NCI-H524 treated with DMSO at 0.1 percent for 48 hours (cell line): ENCODE results near the gene CLCN7.

Experiments used
- DNase-seq: peaks from one replicate; lab custom pipeline; 2025; lab: John Stamatoyannopoulos, UW

Gene CLCN7

DNA sequence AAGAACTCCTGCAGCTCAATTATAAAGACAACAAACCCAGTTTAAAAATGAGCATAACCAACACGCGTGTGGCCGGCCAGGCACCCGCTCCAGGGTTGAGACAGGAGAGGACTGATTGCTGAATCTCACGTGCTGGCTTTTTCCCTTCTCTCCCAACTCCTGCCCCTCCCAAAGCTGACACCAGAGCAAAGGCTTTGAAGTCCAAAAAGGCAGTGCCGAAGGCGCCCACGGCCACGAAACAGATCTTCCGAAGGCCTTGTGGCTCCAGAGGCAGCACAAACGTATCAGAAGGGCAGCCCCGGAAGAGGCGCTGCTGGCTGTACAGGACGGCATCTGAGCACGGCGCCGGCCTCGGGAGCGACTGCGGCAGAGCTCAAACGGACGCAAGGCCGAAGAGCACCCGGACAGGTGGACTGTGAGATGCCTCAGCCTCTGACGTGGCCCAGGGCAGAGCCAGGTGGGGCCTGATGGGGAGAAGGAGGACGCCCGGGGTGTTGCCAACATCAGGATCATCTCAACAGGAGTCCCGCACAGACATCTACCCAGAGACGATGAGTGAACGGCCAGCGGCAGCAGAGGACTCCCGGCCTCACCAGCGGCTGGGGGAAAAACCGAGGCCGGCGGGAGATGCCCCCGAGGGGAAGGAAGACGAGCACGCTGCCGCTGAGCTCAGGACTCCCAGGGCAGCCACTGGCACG lies 10.5 kb downstream of the CLCN7 start:
- DNase-seq = no peak

DNA sequence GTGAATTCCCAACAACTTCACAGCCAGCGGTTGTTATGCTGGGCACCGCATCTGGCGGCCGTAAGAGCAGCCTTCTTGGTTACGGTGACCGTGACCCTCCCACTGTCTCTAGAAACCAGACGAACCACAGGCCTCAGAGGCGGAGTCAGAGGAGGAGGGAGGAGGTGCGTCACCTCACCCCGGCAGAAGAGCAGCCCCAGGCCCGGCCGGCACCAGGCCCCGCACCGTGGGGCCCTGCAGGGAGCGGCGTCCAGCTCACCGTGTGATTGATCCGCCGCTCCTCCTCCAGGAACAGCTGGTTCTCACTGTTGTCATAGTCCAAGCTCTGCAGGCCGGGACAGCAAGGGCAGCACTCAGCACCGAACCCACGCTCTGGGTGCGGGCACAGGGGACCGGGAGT lies 13.7 kb downstream of the CLCN7 start:
- DNase-seq = no peak

- no peak for DNase-seq
These were observed 14.2 kb downstream of the CLCN7 start for GRCh38 chr16:1460602-1461138.

DNA sequence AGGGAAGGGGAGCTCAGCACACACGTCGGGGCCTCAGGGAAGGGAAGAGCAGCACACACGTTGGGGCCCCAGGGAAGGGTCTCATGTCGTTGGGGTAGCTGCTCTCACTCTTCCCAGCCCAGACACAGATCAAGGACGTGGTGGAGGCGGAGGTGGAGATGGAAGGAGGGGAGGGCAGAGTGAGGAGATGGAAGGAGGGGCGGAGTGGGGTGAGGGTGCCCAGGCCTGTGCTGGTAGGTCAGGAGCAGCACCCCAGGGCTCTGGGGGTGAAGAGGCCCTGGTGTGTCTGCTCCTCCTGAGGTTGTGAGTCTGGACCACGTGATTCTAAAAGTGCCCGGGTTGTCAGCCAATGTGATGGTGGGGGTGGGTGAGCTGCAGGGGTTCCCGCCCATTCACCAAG lies 14.9 kb downstream of the CLCN7 start:
- no peak for DNase-seq

DNA sequence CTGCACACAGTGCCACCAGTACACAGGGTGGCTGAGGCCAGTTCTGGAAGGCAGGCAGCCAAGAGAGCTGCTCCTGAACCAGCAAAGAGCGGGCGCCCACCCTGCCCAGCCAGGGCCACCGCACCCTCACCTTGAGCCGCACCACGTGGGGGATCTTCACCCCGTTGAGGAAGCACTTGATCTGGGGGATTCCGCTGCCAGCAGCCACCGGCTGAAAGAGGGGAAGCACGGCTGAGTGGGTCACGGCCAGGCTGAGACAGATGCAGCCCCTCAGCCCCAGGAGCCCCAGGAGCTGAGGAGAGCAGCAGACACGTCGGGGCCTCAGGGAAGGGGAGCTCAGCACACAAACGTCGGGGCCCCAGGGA lies 15.9 kb downstream of the CLCN7 start:
- no peak for DNase-seq

DNA sequence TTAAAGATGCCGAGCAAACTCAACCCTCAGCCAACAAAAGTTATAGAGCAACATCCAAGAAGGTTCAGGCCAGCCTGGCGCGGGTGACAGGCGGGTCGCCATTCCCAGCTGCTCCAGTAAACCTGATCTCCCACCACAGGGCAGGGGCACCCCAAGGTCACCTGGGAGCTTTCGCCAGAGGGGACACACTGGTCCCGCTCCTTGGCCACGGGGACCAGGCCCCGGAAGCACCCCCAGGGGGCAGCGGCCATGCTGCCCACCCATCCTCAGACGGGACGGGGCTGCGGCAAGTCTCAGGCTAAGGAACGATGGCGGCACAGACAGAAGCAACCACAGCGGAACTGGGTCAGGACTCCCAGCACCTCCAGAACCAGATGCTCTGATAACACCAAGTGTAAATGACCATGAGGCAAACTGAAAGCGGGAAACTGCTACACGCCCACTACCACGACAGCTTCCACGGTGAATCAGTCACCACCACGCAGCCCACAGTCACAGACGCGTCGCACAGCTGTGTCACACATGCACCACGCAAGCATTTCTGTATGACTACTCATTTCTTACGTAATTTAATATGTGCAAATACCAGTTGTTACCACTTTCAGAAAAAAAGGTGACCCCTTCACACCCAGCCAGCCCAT lies 16.4 kb downstream of the CLCN7 start:
- DNase-seq = no peak

DNA sequence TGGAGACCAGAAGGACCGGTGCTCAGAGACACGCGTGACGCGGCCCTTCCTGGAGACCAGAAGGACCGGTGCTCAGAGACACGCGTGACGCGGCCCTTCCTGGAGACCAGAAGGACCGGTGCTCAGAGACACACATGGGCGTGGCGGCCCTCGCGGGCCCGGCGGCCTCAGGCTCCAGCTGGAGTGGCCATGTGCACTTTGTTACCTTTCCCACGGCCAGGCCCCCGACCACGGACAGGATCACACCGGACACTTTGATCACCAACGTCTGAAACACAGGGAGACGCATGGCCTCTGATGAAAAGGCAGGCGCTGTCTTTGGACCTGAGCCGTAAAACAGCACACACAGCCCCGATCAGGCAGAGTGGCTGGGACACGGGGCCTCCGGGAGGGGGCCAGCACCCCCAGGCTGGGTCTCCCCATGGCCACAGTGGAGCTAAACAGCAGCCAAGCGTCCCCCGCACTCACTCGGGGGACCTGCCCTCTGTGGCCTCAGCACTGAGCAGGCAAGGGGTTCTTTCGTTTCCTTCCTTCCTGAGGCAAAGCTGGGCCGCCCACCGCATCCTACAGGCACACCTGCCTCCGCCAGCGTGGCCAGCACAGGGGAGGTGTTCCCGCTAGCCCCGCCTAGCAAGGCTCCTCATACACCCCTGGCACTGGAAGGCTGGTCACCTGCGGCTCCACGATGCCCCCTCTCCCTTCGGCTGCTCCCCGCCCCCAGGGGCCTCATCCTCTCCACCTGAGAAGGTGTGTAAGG lies 17.2 kb downstream of the CLCN7 start:
- no peak for DNase-seq

DNA sequence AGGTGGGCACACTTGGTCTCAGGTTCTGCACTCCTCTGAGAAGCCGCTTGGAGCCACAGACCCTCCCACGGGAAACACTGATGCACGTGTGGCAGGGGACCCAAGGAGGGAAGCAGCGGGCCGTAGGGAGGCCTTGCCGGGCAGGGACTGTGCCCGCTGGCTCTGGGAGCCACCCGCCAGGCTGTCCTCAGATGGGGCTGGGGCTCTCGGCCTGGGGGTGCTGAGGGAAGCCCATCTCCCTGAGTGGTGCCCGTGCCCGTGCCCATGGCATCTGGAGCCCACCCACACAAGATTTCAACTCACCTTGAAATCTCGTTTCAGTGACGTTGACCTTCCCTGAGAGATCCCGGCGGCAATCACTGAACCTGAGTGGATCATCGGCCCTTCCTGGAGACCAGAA lies 17.9 kb downstream of the CLCN7 start:
- no peak for DNase-seq

GRCh38 chr16:1455190-1456171 lies 19.3 kb downstream of the CLCN7 start:
- no peak for DNase-seq

- DNase-seq = no peak
These were observed 20.3 kb downstream of the CLCN7 start for GRCh38 chr16:1454561-1454960.

- no peak for DNase-seq
These were observed 21.5 kb downstream of the CLCN7 start for GRCh38 chr16:1453316-1453715.

DNA sequence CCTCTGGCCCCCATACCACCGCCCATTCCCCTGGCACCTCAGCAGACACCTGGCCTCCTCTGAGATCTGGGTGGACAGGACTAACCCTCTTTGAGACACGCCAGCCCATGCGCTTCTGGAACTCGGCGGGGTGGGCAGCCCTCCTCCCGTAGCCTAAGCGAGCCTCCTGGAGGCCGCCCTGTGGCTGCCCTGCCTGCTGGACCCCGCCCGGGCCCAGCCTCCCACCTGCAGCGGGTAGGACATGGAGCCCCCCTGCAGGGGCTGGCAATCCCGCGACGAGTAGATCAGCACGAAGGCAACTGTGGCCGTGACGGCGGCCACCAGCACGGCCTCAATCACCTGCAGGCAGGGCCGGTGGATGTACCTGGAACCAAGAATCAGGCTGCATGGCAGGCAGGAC lies 22.3 kb downstream of the CLCN7 start:
- DNase-seq = no peak

DNA sequence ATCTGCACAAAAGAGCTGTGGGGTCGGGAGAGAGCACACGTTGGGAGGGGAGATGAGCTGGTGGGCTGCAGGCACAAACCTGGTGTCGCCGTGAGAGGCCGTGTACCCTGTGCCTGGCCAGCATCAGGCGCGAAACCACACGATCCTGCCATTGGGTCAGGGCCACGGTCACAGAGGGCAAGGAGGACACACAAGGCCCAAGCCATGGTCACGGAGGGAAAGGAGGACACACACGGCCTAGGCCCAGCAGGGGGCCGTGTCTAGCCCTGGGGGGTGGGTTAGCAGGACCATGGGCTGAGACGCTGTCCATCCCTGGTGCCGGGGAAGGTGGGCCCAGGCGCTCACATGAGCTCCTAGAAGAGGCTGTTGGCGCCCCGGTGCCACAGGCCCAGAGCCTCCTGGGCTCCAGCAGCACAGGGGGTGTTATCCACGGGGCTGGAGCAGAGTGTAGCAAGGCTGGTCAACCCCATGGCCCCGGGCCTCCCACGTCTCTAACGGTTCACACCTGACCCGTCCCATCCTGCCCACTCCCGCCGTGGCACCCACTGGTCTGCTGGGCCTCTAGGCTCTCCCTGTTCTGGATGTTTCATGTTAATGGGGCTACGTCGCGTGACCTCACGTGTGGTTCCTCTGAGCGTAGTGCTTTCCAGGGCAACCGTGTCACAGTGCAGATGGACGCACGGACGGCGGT lies 23.0 kb downstream of the CLCN7 start:
- DNase-seq = no peak

GRCh38 chr16:1450841-1451240 lies 24.0 kb downstream of the CLCN7 start:
- DNase-seq = no peak

DNA sequence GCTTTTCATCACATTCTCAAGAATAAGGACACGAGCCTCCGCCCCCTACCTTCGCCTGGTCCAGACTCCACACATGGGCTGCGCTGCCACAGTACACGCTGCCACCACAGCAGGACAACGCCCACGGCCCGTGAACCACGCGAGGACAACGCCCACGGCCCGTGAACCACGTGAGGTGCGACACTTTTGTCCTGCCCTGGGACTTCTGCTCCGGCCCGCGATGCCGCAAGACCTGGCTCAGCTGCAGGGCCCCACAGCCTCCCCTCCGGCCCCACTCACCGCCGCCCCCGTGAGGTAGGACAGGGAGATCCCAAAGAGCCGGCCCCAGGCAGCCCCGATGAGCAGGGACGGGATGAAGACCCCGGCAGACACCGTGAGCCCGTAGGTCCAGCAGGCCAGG lies 24.6 kb downstream of the CLCN7 start:
- no peak for DNase-seq

GRCh38 chr16:1449201-1449788 lies 25.5 kb downstream of the CLCN7 start:
- DNase-seq = no peak

DNA sequence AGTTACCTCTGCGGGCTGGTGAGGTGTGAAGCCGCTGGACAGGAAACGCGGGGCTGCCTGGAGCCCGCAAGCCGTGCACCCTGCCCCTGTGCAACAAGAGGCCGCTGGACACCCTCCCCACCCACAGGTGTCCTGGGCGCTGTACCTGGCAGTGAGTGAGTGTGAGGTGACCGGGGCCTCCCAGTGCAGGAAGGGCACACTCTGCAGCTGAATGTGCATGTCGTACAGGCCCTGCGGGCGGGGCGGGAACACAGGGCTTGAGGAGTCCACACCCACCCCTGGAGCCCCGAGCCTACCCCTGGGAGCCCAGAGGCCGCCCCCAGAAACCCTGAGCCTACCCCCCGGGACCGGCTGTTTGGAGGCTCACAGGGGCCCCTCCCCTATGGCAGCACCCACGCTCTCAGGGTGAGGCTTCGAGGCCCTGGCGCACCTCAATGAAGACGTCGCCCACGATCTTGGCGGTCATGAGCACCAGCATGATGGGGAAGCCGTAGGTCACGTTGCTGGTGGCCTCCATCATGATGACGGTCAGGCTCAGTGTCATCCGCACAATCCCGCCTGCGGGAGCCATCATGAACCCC lies 26.2 kb downstream of the CLCN7 start:
- no peak for DNase-seq

GRCh38 chr16:1447965-1448364 lies 26.9 kb downstream of the CLCN7 start:
- DNase-seq = no peak

GRCh38 chr16:1446296-1447080 lies 28.3 kb downstream of the CLCN7 start:
- no peak for DNase-seq
